Fibroblast of skin of left quadriceps (primary cell): ENCODE data around the gene CCDC184.
"Not testable (repeated sequence)": the region's sequence is repeated elsewhere in the genome, so short reads cannot be mapped to it uniquely, and the experiment has no call there.

ENCODE experiments used
- DNase-seq, 2 experiments: peaks; one replicate each; pipeline ENCODE4 v3.0.0-alpha.2; 2013; ENCODE audit warnings: low read depth in 2 of 2

CCDC184 gene

GRCh38 chr12:48203192-48203591, 19.7 kb downstream of the CCDC184 start, which contains the start of gene OR10AD1:
Gene OR10AD1 (minus strand): TSS chr12:48203292. CDS start chr12:48203292, 0 bp downstream.
- DNase-seq = no peak

GRCh38 chr12:48209495-48209894, 26.1 kb downstream of the CCDC184 start:
- not testable (repeated sequence) for DNase-seq

- no peak for DNase-seq
These were observed 33.3 kb downstream of the CCDC184 start for GRCh38 chr12:48216785-48217184.

- DNase-seq = no peak
These were observed 36.2 kb downstream of the CCDC184 start for GRCh38 chr12:48219631-48220030.

GRCh38 chr12:48220701-48221100, 37.3 kb downstream of the CCDC184 start:
- no peak for DNase-seq

- no peak for DNase-seq
These were observed 38.2 kb downstream of the CCDC184 start for GRCh38 chr12:48221645-48222044.

- not testable (repeated sequence) for DNase-seq
These were observed 41.1 kb downstream of the CCDC184 start for GRCh38 chr12:48224533-48224932.

GRCh38 chr12:48231169-48231958, 47.9 kb downstream of the CCDC184 start:
- DNase-seq = not testable (repeated sequence)
